H1 (cell line): ENCODE results near the gene PRTN3.

ENCODE experiments used
- EP300 ChIP-seq, 2 experiments: IDR thresholded peaks; 1 replicate in 1 of 2; 2 replicates in 1 of 2; pipeline ENCODE4 v1.6.1; 2011 to 2012; ENCODE audit warnings: low read depth in 2 of 2, low read length in 2 of 2, mild to moderate bottlenecking in 2 of 2, borderline replicate concordance in 1 of 2, inconsistent platforms in 1 of 2, moderate library complexity in 1 of 2
- MAFK ChIP-seq: IDR thresholded peaks from 2 replicates; pipeline ENCODE4 v1.6.1; 2012; ENCODE audit warnings: low read depth, mild to moderate bottlenecking, improper control_type of control experiment, low read length
- RFX5 ChIP-seq: IDR thresholded peaks from 2 replicates; pipeline ENCODE4 v1.6.1; 2011; ENCODE audit warnings: low read depth, low read length, improper control_type of control experiment, borderline replicate concordance
- SP1 ChIP-seq: IDR thresholded peaks from 2 replicates; pipeline ENCODE4 v1.6.1; 2011; ENCODE audit warnings: low read depth, low read length
- SRF ChIP-seq: IDR thresholded peaks from 2 replicates; pipeline ENCODE4 v1.6.1; 2011; ENCODE audit warnings: mild to moderate bottlenecking, low read depth, low read length, moderate library complexity
- TAF1 ChIP-seq: IDR thresholded peaks from 2 replicates; pipeline ENCODE4 v1.6.1; 2011; ENCODE audit warnings: mild to moderate bottlenecking, low read depth, low read length
- TAF7 ChIP-seq: optimal IDR thresholded peaks from 2 replicates; pipeline ENCODE3; 2011; ENCODE audit warnings: low read depth, mild to moderate bottlenecking, inconsistent platforms, low read length, moderate library complexity, borderline replicate concordance
- ZNF274 ChIP-seq: IDR thresholded peaks from 2 replicates; pipeline ENCODE4 v1.7.0; 2012; ENCODE audit warnings: low read length, borderline replicate concordance; ENCODE audit errors: extremely low read depth
- TF ChIP-seq, protein P1 (sequence below), 3 experiments: IDR thresholded peaks; 1 replicate in 2 of 3; 2 replicates in 1 of 3; pipeline versions ENCODE4 v1.5.1 to v1.6.1; 2011; ENCODE audit warnings: low read length in 3 of 3, mild to moderate bottlenecking in 3 of 3, inconsistent platforms in 2 of 3, low read depth in 1 of 3, moderate library complexity in 1 of 3; ENCODE audit not compliant: insufficient read depth in 1 of 3; ENCODE audit errors: control extremely low read depth in 1 of 3
- TF ChIP-seq, protein P2 (sequence below): IDR thresholded peaks from 2 replicates; pipeline ENCODE4 v1.6.1; 2011; ENCODE audit warnings: low read depth, mild to moderate bottlenecking, low read length; ENCODE audit not compliant: insufficient read depth

DNA sequence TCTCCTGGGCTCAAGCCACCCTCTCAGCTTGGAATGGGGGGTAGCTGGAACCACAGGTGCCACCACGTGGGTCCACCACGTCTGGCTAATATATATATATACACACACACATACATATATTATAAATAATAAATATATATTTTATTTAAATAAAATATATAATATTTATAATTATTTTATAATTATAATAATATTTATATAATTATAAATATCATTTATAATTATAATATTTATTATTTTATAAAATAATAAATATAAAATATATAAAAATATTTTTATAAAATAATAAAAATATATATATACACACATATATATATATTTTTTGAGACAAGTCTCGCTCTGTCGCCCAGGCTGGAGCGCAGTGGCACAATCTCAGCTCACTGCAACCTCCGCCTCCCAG lies 13.8 kb downstream of the PRTN3 start:
- TF ChIP-seq ZNF274 (no peak), SRF (no peak), SP1 (no peak), MAFK (no peak), TAF7 (no peak), RFX5 (no peak), TAF1 (no peak), EP300 (IDR thresholded peaks at IDR 0.05; ENCODE audit: borderline replicate concordance in 1 of 2, low read depth in 2 of 2, low read length in 2 of 2) (no peak)
- TF ChIP-seq, protein P1, sequence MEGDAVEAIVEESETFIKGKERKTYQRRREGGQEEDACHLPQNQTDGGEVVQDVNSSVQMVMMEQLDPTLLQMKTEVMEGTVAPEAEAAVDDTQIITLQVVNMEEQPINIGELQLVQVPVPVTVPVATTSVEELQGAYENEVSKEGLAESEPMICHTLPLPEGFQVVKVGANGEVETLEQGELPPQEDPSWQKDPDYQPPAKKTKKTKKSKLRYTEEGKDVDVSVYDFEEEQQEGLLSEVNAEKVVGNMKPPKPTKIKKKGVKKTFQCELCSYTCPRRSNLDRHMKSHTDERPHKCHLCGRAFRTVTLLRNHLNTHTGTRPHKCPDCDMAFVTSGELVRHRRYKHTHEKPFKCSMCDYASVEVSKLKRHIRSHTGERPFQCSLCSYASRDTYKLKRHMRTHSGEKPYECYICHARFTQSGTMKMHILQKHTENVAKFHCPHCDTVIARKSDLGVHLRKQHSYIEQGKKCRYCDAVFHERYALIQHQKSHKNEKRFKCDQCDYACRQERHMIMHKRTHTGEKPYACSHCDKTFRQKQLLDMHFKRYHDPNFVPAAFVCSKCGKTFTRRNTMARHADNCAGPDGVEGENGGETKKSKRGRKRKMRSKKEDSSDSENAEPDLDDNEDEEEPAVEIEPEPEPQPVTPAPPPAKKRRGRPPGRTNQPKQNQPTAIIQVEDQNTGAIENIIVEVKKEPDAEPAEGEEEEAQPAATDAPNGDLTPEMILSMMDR (IDR thresholded peaks at IDR 0.05; ENCODE audit: control extremely low read depth in 1 of 3, insufficient read depth in 1 of 3, low read depth in 1 of 3, low read length in 3 of 3): no peak
- TF ChIP-seq, protein P2, sequence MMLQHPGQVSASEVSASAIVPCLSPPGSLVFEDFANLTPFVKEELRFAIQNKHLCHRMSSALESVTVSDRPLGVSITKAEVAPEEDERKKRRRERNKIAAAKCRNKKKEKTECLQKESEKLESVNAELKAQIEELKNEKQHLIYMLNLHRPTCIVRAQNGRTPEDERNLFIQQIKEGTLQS: no peak
